Neural progenitor cell (in vitro differentiated cells): ENCODE results near the gene FBLIM1.

Experiments used
- EZH2 ChIP-seq: fragments of 200-600 bp; sonication (generic); IDR thresholded peaks from 2 replicates; pipeline ENCODE4 v1.6.1; 2017; ENCODE audit warnings: antibody characterized with exemption, mild to moderate bottlenecking, moderate library complexity
- EZH2phosphoT487 ChIP-seq: fragments of 200-600 bp; sonication (generic); IDR thresholded peaks from 2 replicates; pipeline ENCODE4 v1.6.1; 2017; ENCODE audit warnings: antibody characterized with exemption
- TF ChIP-seq, protein P1 (sequence below): fragments of 200-600 bp; sonication (generic); IDR thresholded peaks from 2 replicates; pipeline ENCODE4 v1.5.1; 2017; ENCODE audit warnings: antibody characterized with exemption, mild to moderate bottlenecking

DNA sequence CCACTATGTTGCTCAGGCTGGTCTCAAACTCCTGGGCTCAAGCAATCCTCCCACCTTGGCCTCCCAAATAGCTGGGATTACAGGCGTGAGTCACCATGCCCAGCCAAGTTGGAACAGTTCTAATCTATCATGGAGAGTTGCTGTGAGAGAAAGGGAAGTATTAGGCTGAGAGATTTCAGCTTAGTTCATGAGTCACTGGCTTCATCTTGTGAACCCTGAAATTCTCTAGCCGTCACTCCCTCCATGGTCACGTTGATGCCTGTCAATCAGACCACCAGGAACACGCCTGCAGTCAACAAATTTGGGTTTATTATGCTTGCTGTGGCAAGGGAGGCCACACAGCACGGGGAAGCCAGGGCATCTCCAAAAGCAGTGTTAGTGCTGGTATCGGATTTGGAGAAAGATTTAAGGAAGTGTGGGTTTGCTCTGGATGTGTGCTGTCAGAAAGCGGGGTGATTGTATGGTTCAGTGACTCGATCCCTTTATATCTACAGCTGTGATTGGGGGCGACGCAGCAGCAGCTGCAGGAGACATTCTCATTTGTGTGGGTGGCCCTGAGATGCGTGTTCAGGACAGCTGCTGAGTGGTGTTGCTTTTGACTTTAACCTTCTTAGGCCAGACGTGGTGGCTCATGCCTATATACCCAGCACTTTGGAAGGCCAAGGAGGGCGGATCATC is 30.2 kb downstream of the FBLIM1 start:
- TF ChIP-seq, protein P1, sequence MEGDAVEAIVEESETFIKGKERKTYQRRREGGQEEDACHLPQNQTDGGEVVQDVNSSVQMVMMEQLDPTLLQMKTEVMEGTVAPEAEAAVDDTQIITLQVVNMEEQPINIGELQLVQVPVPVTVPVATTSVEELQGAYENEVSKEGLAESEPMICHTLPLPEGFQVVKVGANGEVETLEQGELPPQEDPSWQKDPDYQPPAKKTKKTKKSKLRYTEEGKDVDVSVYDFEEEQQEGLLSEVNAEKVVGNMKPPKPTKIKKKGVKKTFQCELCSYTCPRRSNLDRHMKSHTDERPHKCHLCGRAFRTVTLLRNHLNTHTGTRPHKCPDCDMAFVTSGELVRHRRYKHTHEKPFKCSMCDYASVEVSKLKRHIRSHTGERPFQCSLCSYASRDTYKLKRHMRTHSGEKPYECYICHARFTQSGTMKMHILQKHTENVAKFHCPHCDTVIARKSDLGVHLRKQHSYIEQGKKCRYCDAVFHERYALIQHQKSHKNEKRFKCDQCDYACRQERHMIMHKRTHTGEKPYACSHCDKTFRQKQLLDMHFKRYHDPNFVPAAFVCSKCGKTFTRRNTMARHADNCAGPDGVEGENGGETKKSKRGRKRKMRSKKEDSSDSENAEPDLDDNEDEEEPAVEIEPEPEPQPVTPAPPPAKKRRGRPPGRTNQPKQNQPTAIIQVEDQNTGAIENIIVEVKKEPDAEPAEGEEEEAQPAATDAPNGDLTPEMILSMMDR, result no peak
- TF ChIP-seq EZH2phosphoT487, result no peak
- no peak for TF ChIP-seq EZH2
